GM12875 (cell line): ENCODE results near the gene IKZF3.
"Not testable (repeated sequence)": the region's sequence is repeated elsewhere in the genome, so short reads cannot be mapped to it uniquely, and the experiment has no call there.

Experiments
- H3K4me3 ChIP-seq: one replicate; pipeline ENCODE4 v1.5.1; 2011; ENCODE audit warnings: low read depth, low read length, control low read depth
- TF ChIP-seq, protein P1 (sequence below): IDR thresholded peaks from 2 replicates; pipeline ENCODE4 v1.5.1; 2011; ENCODE audit warnings: low read depth, mild to moderate bottlenecking, control low read depth, inconsistent platforms, low read length, moderate library complexity, borderline replicate concordance; ENCODE audit not compliant: insufficient read depth

Gene IKZF3

GRCh38 chr17:39854909-39855308, 9.2 kb downstream of the IKZF3 start:
- H3K4me3 ChIP-seq = no peak overlapping the region
- TF ChIP-seq, protein P1, sequence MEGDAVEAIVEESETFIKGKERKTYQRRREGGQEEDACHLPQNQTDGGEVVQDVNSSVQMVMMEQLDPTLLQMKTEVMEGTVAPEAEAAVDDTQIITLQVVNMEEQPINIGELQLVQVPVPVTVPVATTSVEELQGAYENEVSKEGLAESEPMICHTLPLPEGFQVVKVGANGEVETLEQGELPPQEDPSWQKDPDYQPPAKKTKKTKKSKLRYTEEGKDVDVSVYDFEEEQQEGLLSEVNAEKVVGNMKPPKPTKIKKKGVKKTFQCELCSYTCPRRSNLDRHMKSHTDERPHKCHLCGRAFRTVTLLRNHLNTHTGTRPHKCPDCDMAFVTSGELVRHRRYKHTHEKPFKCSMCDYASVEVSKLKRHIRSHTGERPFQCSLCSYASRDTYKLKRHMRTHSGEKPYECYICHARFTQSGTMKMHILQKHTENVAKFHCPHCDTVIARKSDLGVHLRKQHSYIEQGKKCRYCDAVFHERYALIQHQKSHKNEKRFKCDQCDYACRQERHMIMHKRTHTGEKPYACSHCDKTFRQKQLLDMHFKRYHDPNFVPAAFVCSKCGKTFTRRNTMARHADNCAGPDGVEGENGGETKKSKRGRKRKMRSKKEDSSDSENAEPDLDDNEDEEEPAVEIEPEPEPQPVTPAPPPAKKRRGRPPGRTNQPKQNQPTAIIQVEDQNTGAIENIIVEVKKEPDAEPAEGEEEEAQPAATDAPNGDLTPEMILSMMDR = no peak

GRCh38 chr17:39852239-39852638, 11.9 kb downstream of the IKZF3 start:
- TF ChIP-seq, protein P1 = no peak
- no peak overlapping the region for H3K4me3 ChIP-seq

- not testable (repeated sequence) for H3K4me3 ChIP-seq
Observed at GRCh38 chr17:39850186-39850585, 13.9 kb downstream of the IKZF3 start.

- TF ChIP-seq, protein P1 = no peak
- no peak overlapping the region for H3K4me3 ChIP-seq
Observed at GRCh38 chr17:39848600-39848999, 15.5 kb downstream of the IKZF3 start.

GRCh38 chr17:39846205-39846604, 17.9 kb downstream of the IKZF3 start:
- TF ChIP-seq, protein P1 = no peak
- H3K4me3 ChIP-seq = no peak overlapping the region

DNA sequence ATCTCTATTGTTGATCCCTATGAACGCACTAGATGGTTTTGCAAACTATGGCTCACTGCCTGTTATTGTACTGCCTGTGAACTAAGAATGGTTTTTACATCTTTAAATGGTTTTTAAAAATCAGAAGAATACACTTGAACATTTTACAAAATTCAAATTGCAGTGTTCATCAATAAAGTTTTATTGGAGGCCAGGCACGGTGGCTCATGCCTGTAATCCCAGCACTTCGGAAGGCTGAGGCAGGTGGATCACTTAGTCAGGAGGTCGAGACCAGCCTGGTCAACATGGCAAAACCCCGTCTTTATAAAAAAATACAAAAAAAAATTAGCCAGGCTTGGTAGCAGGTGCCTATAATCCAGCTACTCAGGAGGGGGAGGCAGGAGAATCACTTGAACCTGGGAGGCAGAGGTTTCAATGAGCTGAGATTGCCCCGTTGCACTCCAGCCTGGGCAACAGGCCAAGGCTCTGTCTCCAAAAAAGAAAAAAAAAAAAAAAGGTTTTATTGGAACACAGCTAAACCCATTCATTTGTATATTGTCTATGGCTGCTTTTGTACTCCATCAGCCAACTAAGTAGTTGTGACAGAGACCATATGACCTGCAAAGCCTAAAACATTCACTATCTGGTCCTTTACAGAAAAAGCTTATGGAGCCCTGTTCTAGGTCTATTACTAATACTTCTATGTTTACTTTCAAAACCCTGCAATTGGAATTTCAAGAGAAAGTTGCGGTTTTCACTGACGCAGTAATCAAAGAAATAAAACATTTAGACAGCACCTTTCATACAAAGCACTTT, 18.9 kb downstream of the IKZF3 start:
- H3K4me3 ChIP-seq = no peak overlapping the region
- TF ChIP-seq, protein P1 = no peak

DNA sequence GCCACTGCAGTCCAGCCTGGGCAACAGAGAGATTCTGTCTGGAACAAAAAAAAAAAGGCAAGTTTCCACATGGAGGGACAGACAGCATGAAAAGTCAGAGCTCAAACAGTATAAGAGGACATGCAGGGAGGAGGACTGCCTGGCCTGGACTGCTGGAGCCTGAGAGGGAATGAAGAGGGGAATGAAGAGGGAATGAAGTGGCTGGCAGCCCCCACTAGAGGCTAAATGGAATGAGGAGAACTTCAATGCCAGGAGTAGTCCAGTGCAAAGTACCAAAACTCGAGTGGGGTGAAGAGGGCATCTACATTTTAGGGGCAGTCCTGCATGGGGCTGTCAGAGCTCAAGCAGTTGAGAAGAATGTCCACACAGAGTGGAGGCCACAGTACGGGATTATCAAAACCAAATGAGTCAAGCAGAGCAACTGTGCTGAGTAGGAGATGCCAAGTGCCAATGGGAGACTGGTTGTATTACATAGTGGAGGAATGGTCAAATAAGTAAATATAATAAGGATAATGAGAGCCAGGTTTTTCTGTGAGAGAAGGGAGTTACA, 22.9 kb downstream of the IKZF3 start:
- TF ChIP-seq, protein P1 = no peak

More for the DNA sequence above, 22.9 kb downstream of the IKZF3 start:
- H3K4me3 ChIP-seq = no peak overlapping the region
